ENCODE data around the gene INPP5D.

DNA sequence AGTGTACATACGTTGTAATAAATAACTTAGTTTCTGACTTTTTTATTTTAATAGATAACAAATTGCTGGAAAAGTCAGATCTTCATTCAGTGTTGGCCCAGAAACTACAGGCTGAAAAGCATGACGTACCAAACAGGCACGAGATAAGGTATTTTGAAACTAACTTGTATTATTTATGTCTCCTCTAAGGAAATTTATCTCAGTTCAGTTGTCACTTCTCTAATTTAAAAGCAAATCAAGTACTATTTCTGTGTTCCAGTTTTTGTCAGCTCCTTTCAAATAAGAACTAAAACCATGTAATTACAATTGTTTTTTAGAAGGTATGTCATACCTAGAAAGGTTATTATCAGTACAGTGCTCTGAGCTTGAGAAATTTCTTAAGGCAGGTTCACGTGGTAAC, 195.9 kb downstream of the INPP5D start:
- TF ChIP-seq USF1 (IDR thresholded peaks at IDR 0.05) (no peak), REST (IDR thresholded peaks at IDR 0.05; ENCODE audit: low read depth) (no peak), MAX (IDR thresholded peaks at IDR 0.05) (no peak), EP300 (IDR thresholded peaks at IDR 0.05; ENCODE audit: borderline replicate concordance) (no peak)
